HepG2 (cell line): ENCODE data around the gene JAZF1. TPM values are rescaled to one million over a fixed set of nuclear protein-coding genes. Genes with fewer than 3 reads are reported as not detected.

Experiments used
- ATAC-seq: fragments of 200-7000 bp; cut with Tn5 transposase; 3 replicates; pipeline ENCODE4 v1.9.1; 2020; ENCODE audit warnings: mild to moderate bottlenecking, moderate library complexity
- BruUV-seq: library from RNA; stranded (reverse); fragments of 400-500 nt; replicated peaks from 2 replicates; lab custom pipeline; 2021; lab: Mats Ljungman, UMichigan
- CTCF ChIA-PET: fragments of 300-600 bp; formaldehyde crosslinking; extraction: SDS; loops from one replicate; lab custom pipeline; 2021; ENCODE audit warnings: low total read pairs, inconsistent platforms, low intra/inter-chr PET ratio; lab: Yijun Ruan, JAX
- POLR2A ChIA-PET: fragments of 350-600 bp; sonication (Branson Sonifier 250); formaldehyde crosslinking; loops from one replicate; lab custom pipeline; 2020; ENCODE audit warnings: antibody characterized with exemption, inconsistent platforms; lab: Yijun Ruan, JAX
- DNase-seq: peaks from one replicate; pipeline ENCODE4 v3.0.0-alpha.2; 2015; ENCODE audit warnings: low spot score
- FAIRE-seq: peaks from 3 replicates; lab custom pipeline; 2011; peaks lifted over from hg19 to GRCh38; lab: Jason Lieb, UNC
- H2AFZ ChIP-seq: one replicate; pipeline ENCODE4 v1.6.1; 2011; ENCODE audit warnings: low read length, inconsistent platforms
- H3K27ac ChIP-seq: fragments of 300-600 bp; 3 replicates; pipeline ENCODE4 v1.8.0; 2011; ENCODE audit warnings: mixed run types, mild to moderate bottlenecking, mixed read lengths, low read length, inconsistent platforms; ENCODE audit not compliant: insufficient read depth; ENCODE audit errors: extremely low read length
- H3K27me3 ChIP-seq, 2 experiments: fragments of 200-600 bp in 1 of 2; 2 replicates in 1 of 2; 3 replicates in 1 of 2; pipeline versions ENCODE4 v1.6.0 to v1.8.0; 2011; ENCODE audit warnings: low read length in 2 of 2, mild to moderate bottlenecking in 2 of 2, moderate library complexity in 2 of 2, inconsistent platforms in 1 of 2; ENCODE audit not compliant: insufficient read depth in 2 of 2, control insufficient read depth in 1 of 2
- H3K36me3 ChIP-seq, 2 experiments: fragments of 200-600 bp in 1 of 2; replicated peaks in 1 of 2; 2 replicates in 1 of 2; 3 replicates in 1 of 2; pipeline versions ENCODE4 v1.5.1 to v1.8.0; 2011; ENCODE audit warnings: low read length in 2 of 2, inconsistent platforms in 1 of 2; ENCODE audit not compliant: insufficient read depth in 2 of 2, control insufficient read depth in 1 of 2
- H3K4me1 ChIP-seq: 2 replicates; pipeline ENCODE4 v1.5.1; 2012; ENCODE audit warnings: low read length, inconsistent platforms; ENCODE audit not compliant: insufficient read depth
- H3K4me2 ChIP-seq: 2 replicates; pipeline ENCODE4 v1.6.0; 2011; ENCODE audit warnings: low read depth, low read length, inconsistent platforms
- H3K4me3 ChIP-seq, 3 experiments: fragments of 200-600 bp in 1 of 3; sonication (generic), shearing (Covaris generic) in 1 of 3; replicated peaks in 1 of 3; 2 replicates each; pipeline ENCODE4 v1.5.1; 2011 to 2016; ENCODE audit warnings: low read length in 3 of 3, inconsistent platforms in 2 of 3, low read depth in 2 of 3, mild to moderate bottlenecking in 2 of 3, control low read depth in 1 of 3, mixed read lengths in 1 of 3; ENCODE audit not compliant: insufficient read depth in 1 of 3
- H3K79me2 ChIP-seq: one replicate; pipeline ENCODE4 v1.6.1; 2011; ENCODE audit warnings: low read length, inconsistent platforms; ENCODE audit not compliant: insufficient read depth
- H3K9ac ChIP-seq: 2 replicates; pipeline ENCODE4 v1.6.0; 2011; ENCODE audit warnings: mild to moderate bottlenecking, low read depth, low read length, inconsistent platforms; ENCODE audit not compliant: insufficient read depth
- H3K9me3 ChIP-seq: 2 replicates; pipeline ENCODE4 v1.5.1; 2012; ENCODE audit warnings: mild to moderate bottlenecking, low read length
- H4K20me1 ChIP-seq: 2 replicates; pipeline ENCODE4 v1.6.0; 2011; ENCODE audit warnings: inconsistent platforms, mild to moderate bottlenecking, low read length, moderate library complexity; ENCODE audit not compliant: insufficient read depth
- CHCHD3 ChIP-seq: sonication (generic); formaldehyde crosslinking; IDR thresholded peaks from 2 replicates; pipeline ENCODE4 v1.8.0; 2022; ENCODE audit warnings: mild to moderate bottlenecking, missing genetic modification reagents, moderate library complexity
- ERF ChIP-seq: IDR thresholded peaks from 2 replicates; pipeline ENCODE4 v1.6.1; 2018; ENCODE audit warnings: missing biosample characterization, missing genetic modification reagents
- PHF20 ChIP-seq: sonication (generic); formaldehyde crosslinking; IDR thresholded peaks from 2 replicates; pipeline ENCODE4 v1.5.0; 2020; ENCODE audit warnings: mild to moderate bottlenecking, missing genetic modification reagents
- RFXANK ChIP-seq: IDR thresholded peaks from 2 replicates; pipeline ENCODE4 v1.6.1; 2016
- RXRB ChIP-seq: IDR thresholded peaks from 2 replicates; pipeline ENCODE4 v1.6.1; 2016; ENCODE audit warnings: borderline replicate concordance, missing genetic modification reagents, missing compliant biosample characterization
- STAG1 ChIP-seq: sonication (generic); formaldehyde crosslinking; IDR thresholded peaks from 2 replicates; pipeline ENCODE4 v1.4.0; 2020; ENCODE audit warnings: missing genetic modification reagents
- TIGD3 ChIP-seq: sonication (generic); formaldehyde crosslinking; IDR thresholded peaks from 2 replicates; pipeline ENCODE4 v1.5.1; 2020; ENCODE audit warnings: mild to moderate bottlenecking, missing genetic modification reagents, borderline replicate concordance
- ZNF160 ChIP-seq: sonication (generic); formaldehyde crosslinking; IDR thresholded peaks from 2 replicates; pipeline ENCODE4 v1.8.0; 2022; ENCODE audit warnings: mild to moderate bottlenecking, inconsistent platforms, missing genetic modification reagents
- WGBS: methylation state at CpG from one replicate; pipeline ENCODE4 v1.1.6; 2017; ENCODE audit warnings: low lambda C conversion rate; 5-methylcytosine and 5-hydroxymethylcytosine counted together
- in situ Hi-C: cut with HindIII; loops from 2 replicates; pipeline ENCODE4 v1.10.0; 2017; ENCODE audit warnings: low pct_unique_long_range_greater_than_20kb; ENCODE audit not compliant: extremely low pct_ligation_motif_present
- intact Hi-C: fragments of 100-400 bp; cut with micrococcal nuclease; formaldehyde crosslinking; loops from one replicate; pipeline ENCODE4 v1.10.0; 2022; ENCODE audit not compliant: unreplicated experiment
- polyA plus RNA-seq, 8 experiments: library from polyadenylated mRNA; depleted of rRNA in 3 of 8; stranded (reverse) in 7 of 8; unstranded in 1 of 8; fragments of >200 nt; fragmentation: Illumina TruSeq in 4 of 8; extraction: Trizol in 4 of 8; gene quantifications; 2 replicates each; pipeline versions ENCODE4 v1.2.1 to v1.2.3, GENCODE V29; 2011 to 2016; ENCODE audit warnings: low read depth in 4 of 8, missing spikeins in 1 of 8, mixed read lengths in 1 of 8; ENCODE audit not compliant: insufficient read depth in 1 of 8
- total RNA-seq, 5 experiments: library from RNA; depleted of rRNA; stranded (reverse); fragments of >200 nt; fragmentation: Illumina TruSeq; extraction: Trizol; gene quantifications; 2 replicates each; pipeline ENCODE4 v1.2.3, GENCODE V29; 2016; ENCODE audit warnings: low read depth in 1 of 5
- TF ChIP-seq, protein P1 (sequence below): sonication (generic); formaldehyde crosslinking; IDR thresholded peaks from 2 replicates; pipeline ENCODE4 v1.4.0; 2020; ENCODE audit warnings: missing genetic modification reagents

JAZF1 gene
- total and polyA plus RNA-seq, 2 of the 13 experiments (the other 11 are each of a cell fraction or from before 2014, with no cell fraction given) = not detected

DNA sequence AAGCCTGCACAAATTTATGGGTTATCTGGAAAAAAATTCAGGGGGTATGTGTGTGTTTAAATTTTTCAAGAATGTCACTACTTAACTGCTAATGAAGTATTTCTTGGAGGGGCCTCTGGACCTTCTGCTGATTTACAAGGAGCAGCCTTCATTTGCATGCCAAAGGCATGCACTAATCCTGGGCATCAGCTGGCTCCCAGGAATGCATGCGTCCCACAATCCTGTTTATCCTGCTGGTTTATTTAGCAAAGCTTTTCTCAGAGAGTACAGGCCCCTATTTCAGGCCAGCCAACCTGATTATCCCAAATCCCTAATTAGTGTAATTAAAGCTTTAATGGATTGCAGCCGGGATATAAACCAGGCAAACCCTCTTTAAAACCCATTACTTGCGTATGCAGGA is 270.3 kb downstream of the JAZF1 start (continued):
- no peak for TF ChIP-seq STAG1 (CRISPR knock-in tag)
- no peak for TF ChIP-seq PHF20 (CRISPR knock-in tag)

- H3K9ac ChIP-seq = no peak overlapping the region
- H3K36me3 ChIP-seq = no peaks in the 10 kb centered on the region
- no TSS peak for BruUV-seq
- H3K4me3 ChIP-seq = no peak overlapping the region
- H2AFZ ChIP-seq = no peak overlapping the region
- H3K79me2 ChIP-seq = no peaks in the 10 kb centered on the region
- ChIA-PET CTCF (no interaction called here), POLR2A (no interaction called here)
- no peak overlapping the region for H3K27ac ChIP-seq
- ATAC-seq (no peak), FAIRE-seq (no peak), DNase-seq (no peak)
- in situ Hi-C loops (no loop called here), intact Hi-C loops (no loop called here)
- H4K20me1 ChIP-seq = no peaks in the 10 kb centered on the region
- H3K4me2 ChIP-seq = no peak overlapping the region
- TF ChIP-seq ZNF160 (no peak), RFXANK (CRISPR knock-in tag) (no peak), RXRB (CRISPR knock-in tag) (no peak), ERF (CRISPR knock-in tag) (no peak), CHCHD3 (CRISPR knock-in tag) (no peak), TIGD3 (CRISPR knock-in tag) (no peak)
- TF ChIP-seq, protein P1, sequence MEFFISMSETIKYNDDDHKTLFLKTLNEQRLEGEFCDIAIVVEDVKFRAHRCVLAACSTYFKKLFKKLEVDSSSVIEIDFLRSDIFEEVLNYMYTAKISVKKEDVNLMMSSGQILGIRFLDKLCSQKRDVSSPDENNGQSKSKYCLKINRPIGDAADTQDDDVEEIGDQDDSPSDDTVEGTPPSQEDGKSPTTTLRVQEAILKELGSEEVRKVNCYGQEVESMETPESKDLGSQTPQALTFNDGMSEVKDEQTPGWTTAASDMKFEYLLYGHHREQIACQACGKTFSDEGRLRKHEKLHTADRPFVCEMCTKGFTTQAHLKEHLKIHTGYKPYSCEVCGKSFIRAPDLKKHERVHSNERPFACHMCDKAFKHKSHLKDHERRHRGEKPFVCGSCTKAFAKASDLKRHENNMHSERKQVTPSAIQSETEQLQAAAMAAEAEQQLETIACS = no peak
- no peaks in the 10 kb centered on the region for H3K4me1 ChIP-seq
- 20% methylated on average over 4 of the region's 4 CpGs for WGBS
- H3K9me3 ChIP-seq = no peaks in the 10 kb centered on the region
- H3K27me3 ChIP-seq = peaks cover 0 to 8% of the 10 kb centered on the region in 2 experiments; a peak in 2 of 5 replicates
Measured at GRCh38 chr7:27908534-27909165, 271.9 kb downstream of the JAZF1 start.
